Sigmoid colon (tissue), 7 donors: Measurements from ENCODE around the gene CHRND. TPM values are rescaled to one million over a fixed set of nuclear protein-coding genes. Genes with fewer than 3 reads are reported as not detected.
A peak's percentile ranks its signal among the peaks of the same experiment; 100 is the strongest.

Source experiments
- DNase-seq: peaks from one replicate; pipeline ENCODE4 v3.0.0-alpha.2; 2019
- H3K27ac ChIP-seq, 4 donors: fragments of 200-600 bp; sonication (generic); one replicate each; pipeline ENCODE4 v1.5.1; 2016 to 2019; ENCODE audit warnings: mild to moderate bottlenecking in 1 of 4
- H3K27me3 ChIP-seq, 3 donors: fragments of 200-600 bp; sonication (generic); one replicate each; pipeline ENCODE4 v1.5.1; 2019; ENCODE audit warnings: mild to moderate bottlenecking in 1 of 3
- H3K36me3 ChIP-seq, 4 donors: fragments of 200-600 bp; sonication (generic); one replicate each; pipeline ENCODE4 v1.5.1; 2016 to 2019
- H3K4me1 ChIP-seq, 4 donors: fragments of 200-600 bp; sonication (generic); one replicate each; pipeline ENCODE4 v1.5.1; 2017 to 2019
- H3K4me3 ChIP-seq, 4 donors: fragments of 200-600 bp; sonication (generic); one replicate each; pipeline ENCODE4 v1.5.1; 2017 to 2019; ENCODE audit warnings: mild to moderate bottlenecking in 2 of 4, moderate library complexity in 1 of 4
- H3K9me3 ChIP-seq, 4 donors: fragments of 200-600 bp in 3 of 4; sonication (generic) in 3 of 4; one replicate each; pipeline versions ENCODE4 v1.5.1 to v1.6.1; 2013 to 2019
- EP300 ChIP-seq, 4 donors: sonication (generic); formaldehyde crosslinking; IDR thresholded peaks; one replicate each; pipeline ENCODE4 v1.6.1; 2017; ENCODE audit warnings: antibody characterized with exemption in 4 of 4
- POLR2A ChIP-seq, 2 donors: fragments of 450-650 bp; IDR thresholded peaks; one replicate each; pipeline ENCODE4 v1.6.1; 2016; ENCODE audit warnings: antibody characterized with exemption in 2 of 2, mild to moderate bottlenecking in 2 of 2, moderate library complexity in 2 of 2
- POLR2AphosphoS5 ChIP-seq, 4 donors: sonication (generic); formaldehyde crosslinking; IDR thresholded peaks; one replicate each; pipeline ENCODE4 v1.6.1; 2017; ENCODE audit warnings: antibody characterized with exemption in 4 of 4
- WGBS, 2 donors: extraction: QIAGEN DNeasy Blood & Tissue Kit; methylation state at CpG; one replicate each; pipeline ENCODE4 v1.1.7; 2013; 5-methylcytosine and 5-hydroxymethylcytosine counted together
- intact Hi-C: fragments of 100-400 bp; cut with DNase I; formaldehyde crosslinking; loops from one replicate; pipeline ENCODE4 v1.15.1; 2023
- polyA plus RNA-seq, 3 donors: library from polyadenylated mRNA; stranded (reverse); fragments of 200-250 nt; gene quantifications; one replicate each; pipeline ENCODE4 v1.2.3, GENCODE V29; 2013
- total RNA-seq, 4 donors: library from RNA; depleted of rRNA; stranded (reverse); fragments of >200 nt; gene quantifications; one replicate each; pipeline ENCODE4 v1.1.0, GENCODE V29; 2016
- TF ChIP-seq, protein P1 (sequence below), 4 experiments: fragments of 450-650 bp in 3 of 4; fragments of 200-600 bp in 1 of 4; IDR thresholded peaks; one replicate each; pipeline ENCODE4 v1.5.1; 2016 to 2019; ENCODE audit warnings: antibody characterized with exemption in 4 of 4, mild to moderate bottlenecking in 3 of 4, moderate library complexity in 2 of 4
- donor health status: healthy with polysubstance abuse.
- donor health status: Bipolar disorder and iron deficiency.
- donor health status: healthy.

Gene CHRND
- total and polyA plus RNA-seq, 7 donors, result not detected

DNA sequence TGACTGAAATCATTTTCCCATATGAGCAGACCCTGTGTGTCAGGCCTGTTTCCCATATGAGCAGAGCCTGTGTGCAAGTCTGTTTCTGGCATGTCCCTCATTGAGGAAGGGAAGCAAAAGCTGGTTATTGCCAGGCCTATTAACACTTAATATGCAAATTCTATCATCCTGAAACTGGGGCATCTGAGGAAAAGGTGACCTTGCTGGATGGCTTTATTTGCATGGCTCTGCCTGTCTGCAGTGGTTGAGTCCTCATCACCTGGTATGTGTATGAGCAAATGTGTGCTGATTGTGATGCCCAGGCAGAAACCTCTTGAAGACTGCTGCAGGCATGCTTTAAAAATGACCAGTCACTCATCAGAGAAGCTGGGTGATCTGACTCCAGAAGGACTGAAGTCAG is 55.8 kb downstream of the CHRND start:
- Histone ChIP-seq H3K4me3 (no peak overlapping the region), H3K9me3 (no peaks in the 10 kb centered on the region), H3K27ac (no peak overlapping the region), H3K36me3 (peaks cover 0 to 57% (median 7%) of the 10 kb centered on the region in 4 donors), H3K4me1 (no peaks in the 10 kb centered on the region), H3K27me3 (no peaks in the 10 kb centered on the region)
- DNase-seq, result no peak
- TF ChIP-seq POLR2A (IDR thresholded peaks at IDR 0.05), result no peak
- TF ChIP-seq, protein P1, sequence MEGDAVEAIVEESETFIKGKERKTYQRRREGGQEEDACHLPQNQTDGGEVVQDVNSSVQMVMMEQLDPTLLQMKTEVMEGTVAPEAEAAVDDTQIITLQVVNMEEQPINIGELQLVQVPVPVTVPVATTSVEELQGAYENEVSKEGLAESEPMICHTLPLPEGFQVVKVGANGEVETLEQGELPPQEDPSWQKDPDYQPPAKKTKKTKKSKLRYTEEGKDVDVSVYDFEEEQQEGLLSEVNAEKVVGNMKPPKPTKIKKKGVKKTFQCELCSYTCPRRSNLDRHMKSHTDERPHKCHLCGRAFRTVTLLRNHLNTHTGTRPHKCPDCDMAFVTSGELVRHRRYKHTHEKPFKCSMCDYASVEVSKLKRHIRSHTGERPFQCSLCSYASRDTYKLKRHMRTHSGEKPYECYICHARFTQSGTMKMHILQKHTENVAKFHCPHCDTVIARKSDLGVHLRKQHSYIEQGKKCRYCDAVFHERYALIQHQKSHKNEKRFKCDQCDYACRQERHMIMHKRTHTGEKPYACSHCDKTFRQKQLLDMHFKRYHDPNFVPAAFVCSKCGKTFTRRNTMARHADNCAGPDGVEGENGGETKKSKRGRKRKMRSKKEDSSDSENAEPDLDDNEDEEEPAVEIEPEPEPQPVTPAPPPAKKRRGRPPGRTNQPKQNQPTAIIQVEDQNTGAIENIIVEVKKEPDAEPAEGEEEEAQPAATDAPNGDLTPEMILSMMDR (IDR thresholded peaks at IDR 0.05), result no peak
- no peak for TF ChIP-seq EP300 (IDR thresholded peaks at IDR 0.05)
- TF ChIP-seq POLR2AphosphoS5 (IDR thresholded peaks at IDR 0.05), result no peak
- intact Hi-C loops, result no loop called here

DNA sequence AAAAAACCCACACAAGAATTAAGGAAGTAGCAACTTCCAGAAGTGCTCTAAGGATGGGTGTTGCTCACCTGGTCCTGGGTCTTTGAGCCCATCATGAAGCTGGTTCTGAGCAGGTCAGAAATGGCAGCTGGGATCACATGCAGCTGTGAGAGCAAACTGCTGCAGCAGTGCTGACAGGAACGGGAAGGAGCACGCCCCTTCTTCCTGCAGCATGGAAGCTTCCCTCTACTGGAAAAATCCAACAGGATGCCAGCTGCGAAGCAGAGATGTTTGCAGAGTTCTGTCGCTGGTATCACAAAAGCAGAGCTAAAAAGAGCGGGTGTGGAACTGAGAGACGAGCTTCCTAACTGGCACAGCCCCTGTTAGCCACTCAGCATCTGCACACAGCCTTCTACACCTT is 58.3 kb downstream of the CHRND start:
- Histone ChIP-seq H3K27me3 (no peaks in the 10 kb centered on the region), H3K27ac (no peak overlapping the region), H3K9me3 (no peaks in the 10 kb centered on the region), H3K4me1 (peaks cover 0 to 10% (median 8%) of the 10 kb centered on the region in 4 donors), H3K4me3 (no peak overlapping the region), H3K36me3 (peaks cover 0 to 45% (median 7%) of the 10 kb centered on the region in 4 donors)
- DNase-seq, result peak; percentile 29
- no peak for TF ChIP-seq POLR2AphosphoS5 (IDR thresholded peaks at IDR 0.05)
- TF ChIP-seq, protein P1 (IDR thresholded peaks at IDR 0.05), result no peak
- TF ChIP-seq EP300 (IDR thresholded peaks at IDR 0.05), result no peak
- TF ChIP-seq POLR2A (IDR thresholded peaks at IDR 0.05), result no peak
- intact Hi-C loops, result no loop called here
- WGBS, 2 donors, result 75 to 88% methylated on average over 6 of the region's 6 CpGs

Other genes with a start within 250 kb of the CHRND start
- not detected for gene ALPP, start 147.4 kb upstream of the CHRND start, total RNA-seq
- under 1 TPM in 1 of 3 donors, not detected in 2; 0.03 TPM for gene ALPP, start 147.4 kb upstream of the CHRND start, polyA plus RNA-seq
- not detected for gene ALPG, start 119.3 kb upstream of the CHRND start, total RNA-seq
- gene ALPG, start 119.3 kb upstream of the CHRND start, polyA plus RNA-seq, result under 1 TPM in 1 of 3 donors, not detected in 2; 0.10 TPM
- gene ALPI, start 70.0 kb upstream of the CHRND start, total RNA-seq, result not detected
- 10 to 100 TPM in 1 of 3 donors, 1 to 10 TPM in 2; 5.3 to 10.2 (median 7.2) TPM for gene ALPI, start 70.0 kb upstream of the CHRND start, polyA plus RNA-seq
- 1 to 10 TPM in 2 of 4 donors, under 1 TPM in 2; 0.16 to 6.1 (median 1.0) TPM for gene ECEL1, start 38.3 kb upstream of the CHRND start, total RNA-seq
- gene ECEL1, start 38.3 kb upstream of the CHRND start, polyA plus RNA-seq, result under 1 TPM in 1 of 3 donors, not detected in 2; 0.61 TPM
- gene PRSS56, start 5.8 kb upstream of the CHRND start, total RNA-seq, result not detected
- gene PRSS56, start 5.8 kb upstream of the CHRND start, polyA plus RNA-seq, result not detected
- not detected for gene CHRNG, start 13.5 kb downstream of the CHRND start, total RNA-seq
- gene CHRNG, start 13.5 kb downstream of the CHRND start, polyA plus RNA-seq, result not detected
- gene TIGD1, start 24.4 kb downstream of the CHRND start, total RNA-seq, result 1 to 10 TPM; 2.1 to 4.2 (median 3.1) TPM
- gene TIGD1, start 24.4 kb downstream of the CHRND start, polyA plus RNA-seq, result 1 to 10 TPM in 1 of 3 donors, under 1 TPM in 2; 0.23 to 3.4 (median 0.60) TPM
- 10 to 100 TPM; 42.5 to 55.1 (median 48.4) TPM for gene EIF4E2, start 24.5 kb downstream of the CHRND start, total RNA-seq
- gene EIF4E2, start 24.5 kb downstream of the CHRND start, polyA plus RNA-seq, result 100 to 1,000 TPM in 1 of 3 donors, 10 to 100 TPM in 2; 85.5 to 131 (median 98.5) TPM
- 1 to 10 TPM; 3.5 to 8.7 (median 6.3) TPM for gene EFHD1, start 107.4 kb downstream of the CHRND start, total RNA-seq
- 1 to 10 TPM in 2 of 3 donors, under 1 TPM in 1; 0.92 to 4.2 (median 3.3) TPM for gene EFHD1, start 107.4 kb downstream of the CHRND start, polyA plus RNA-seq
- 10 to 100 TPM; 62.9 to 90.0 (median 74.9) TPM for gene GIGYF2, start 171.2 kb downstream of the CHRND start, total RNA-seq
- gene GIGYF2, start 171.2 kb downstream of the CHRND start, polyA plus RNA-seq, result 10 to 100 TPM; 10.2 to 24.6 (median 16.6) TPM